IMR-90 (cell line): ENCODE measurements around the gene BCL7A. TPM values are rescaled to one million over a fixed set of nuclear protein-coding genes. Genes with fewer than 3 reads are reported as not detected.
A peak's percentile ranks its signal among the peaks of the same experiment; 100 is the strongest.

Experiments used
- ATAC-seq: fragments of 200-7000 bp; cut with Tn5 transposase; 2 replicates; pipeline ENCODE4 v1.9.1; 2020; ENCODE audit warnings: low read depth, mild to moderate bottlenecking, moderate library complexity
- BruUV-seq: library from RNA; stranded (reverse); fragments of 400-500 nt; replicated peaks from 2 replicates; lab custom pipeline; 2021; lab: Mats Ljungman, UMichigan
- CTCF ChIA-PET: fragments of 300-600 bp; formaldehyde crosslinking; extraction: SDS; loops from one replicate; lab custom pipeline; 2021; ENCODE audit warnings: antibody characterized with exemption; lab: Yijun Ruan, JAX
- POLR2A ChIA-PET: fragments of 300-600 bp; sonication (Branson Sonifier 250); formaldehyde crosslinking; loops from one replicate; lab custom pipeline; 2022; ENCODE audit warnings: antibody characterized with exemption; ENCODE audit not compliant: unreplicated experiment; lab: Charles Lee
- DNase-seq: peaks from one replicate; pipeline ENCODE4 v3.0.0; 2013
- H2AFZ ChIP-seq: replicated peaks from 2 replicates; pipeline ENCODE3; 2013; ENCODE audit warnings: low read length, mild to moderate bottlenecking; ENCODE audit not compliant: poor library complexity
- H2AK5ac ChIP-seq: 2 replicates; pipeline ENCODE4 v1.6.1; 2013; ENCODE audit warnings: low read depth, low read length, inconsistent platforms
- H2AK9ac ChIP-seq: replicated peaks from 2 replicates; pipeline ENCODE3; 2013; ENCODE audit warnings: mild to moderate bottlenecking, low read depth, low read length, moderate library complexity; ENCODE audit not compliant: poor library complexity
- H2BK120ac ChIP-seq: 2 replicates; pipeline ENCODE4 v1.6.1; 2013; ENCODE audit warnings: low read depth, low read length, inconsistent platforms
- H2BK15ac ChIP-seq: 3 replicates; pipeline ENCODE4 v1.6.1; 2013; ENCODE audit warnings: low read depth, low read length, inconsistent platforms
- H2BK20ac ChIP-seq: 2 replicates; pipeline ENCODE4 v1.6.1; 2013; ENCODE audit warnings: low read depth, mild to moderate bottlenecking, inconsistent platforms, low read length, moderate library complexity
- H2BK5ac ChIP-seq: 2 replicates; pipeline ENCODE4 v1.6.1; 2013; ENCODE audit warnings: mild to moderate bottlenecking, low read depth, low read length, inconsistent platforms; ENCODE audit not compliant: poor library complexity, severe bottlenecking
- H3K14ac ChIP-seq: replicated peaks from 2 replicates; pipeline ENCODE4 v1.6.1; 2013; ENCODE audit warnings: low read depth, low read length, inconsistent platforms
- H3K18ac ChIP-seq: 2 replicates; pipeline ENCODE4 v1.6.1; 2013; ENCODE audit warnings: low read depth, low read length, control low read depth
- H3K23ac ChIP-seq: 2 replicates; pipeline ENCODE4 v1.6.1; 2013; ENCODE audit warnings: low read depth, low read length, inconsistent platforms
- H3K27ac ChIP-seq: 2 replicates; pipeline ENCODE4 v1.5.1; 2013; ENCODE audit warnings: mild to moderate bottlenecking, control low read depth, low read length; ENCODE audit not compliant: insufficient read depth
- H3K27me3 ChIP-seq: 2 replicates; pipeline ENCODE4 v1.6.1; 2013; ENCODE audit warnings: low read length; ENCODE audit not compliant: control insufficient read depth, insufficient read depth
- H3K36me3 ChIP-seq: 2 replicates; pipeline ENCODE4 v1.6.1; 2013; ENCODE audit warnings: low read length, mixed read lengths; ENCODE audit not compliant: control insufficient read depth, insufficient read depth
- H3K4ac ChIP-seq: 2 replicates; pipeline ENCODE4 v1.6.1; 2013; ENCODE audit warnings: low read depth, low read length, inconsistent platforms
- H3K4me1 ChIP-seq: 2 replicates; pipeline ENCODE4 v1.6.1; 2013; ENCODE audit warnings: low read length, mixed read lengths; ENCODE audit not compliant: control insufficient read depth, insufficient read depth
- H3K4me2 ChIP-seq: 2 replicates; pipeline ENCODE4 v1.6.1; 2013; ENCODE audit warnings: low read depth, mild to moderate bottlenecking, control low read depth, low read length, moderate library complexity
- H3K4me3 ChIP-seq: 2 replicates; pipeline ENCODE4 v1.5.1; 2013; ENCODE audit warnings: low read depth, mild to moderate bottlenecking, control low read depth, low read length, moderate library complexity; ENCODE audit not compliant: insufficient read depth
- H3K56ac ChIP-seq: 2 replicates; pipeline ENCODE4 v1.6.1; 2013; ENCODE audit warnings: low read length, inconsistent platforms; ENCODE audit not compliant: insufficient read depth; ENCODE audit errors: extremely low read depth
- H3K79me1 ChIP-seq, 2 experiments: 2 replicates each; pipeline ENCODE4 v1.6.1; 2013; ENCODE audit warnings: low read length in 2 of 2, inconsistent platforms in 1 of 2, low read depth in 1 of 2
- H3K9ac ChIP-seq: 2 replicates; pipeline ENCODE4 v1.6.1; 2013; ENCODE audit warnings: low read depth, low read length, control low read depth
- H3K9me1 ChIP-seq: 2 replicates; pipeline ENCODE4 v1.6.1; 2013; ENCODE audit warnings: low read length, inconsistent platforms; ENCODE audit not compliant: insufficient read depth
- H3K9me3 ChIP-seq: 2 replicates; pipeline ENCODE4 v1.6.1; 2013; ENCODE audit warnings: low read length; ENCODE audit not compliant: control insufficient read depth, insufficient read depth
- H4K20me1 ChIP-seq: 2 replicates; pipeline ENCODE4 v1.6.1; 2013; ENCODE audit warnings: low read length, inconsistent platforms; ENCODE audit not compliant: insufficient read depth
- H4K5ac ChIP-seq: 2 replicates; pipeline ENCODE4 v1.6.1; 2013; ENCODE audit warnings: mild to moderate bottlenecking, low read depth, low read length, control low read depth
- H4K8ac ChIP-seq, 2 experiments: 2 replicates each; pipeline ENCODE4 v1.6.1; 2013; ENCODE audit warnings: low read depth in 2 of 2, low read length in 2 of 2, control low read depth in 1 of 2, inconsistent platforms in 1 of 2
- H4K91ac ChIP-seq: 2 replicates; pipeline ENCODE4 v1.6.1; 2013; ENCODE audit warnings: low read depth, low read length, inconsistent platforms; ENCODE audit not compliant: insufficient read depth
- BHLHE40 ChIP-seq: fragments of 150-350 bp; IDR thresholded peaks from 2 replicates; pipeline ENCODE4 v1.6.1; 2016; ENCODE audit warnings: mild to moderate bottlenecking, low read depth, low read length
- RAD21 ChIP-seq: IDR thresholded peaks from 2 replicates; pipeline ENCODE4 v1.6.1; 2012; ENCODE audit warnings: low read length, improper control_type of control experiment
- WGBS, 2 experiments: methylation state at CpG; one replicate each; pipeline versions ENCODE4 v1.1.5 to v1.1.7; 2013; ENCODE audit warnings: missing lambda C conversion rate in 2 of 2; ENCODE audit not compliant: insufficient read length in 1 of 2; ENCODE audit errors: extremely low coverage in 2 of 2; 5-methylcytosine and 5-hydroxymethylcytosine counted together
- dilution Hi-C: fragments of 300-500 bp; cut with HindIII; formaldehyde crosslinking; loops from one replicate; pipeline ENCODE4 v1.14.3; 2018; ENCODE audit warnings: low sequenced_read_pairs; ENCODE audit not compliant: unreplicated experiment
- in situ Hi-C: fragments of 300-500 bp; cut with MboI; formaldehyde crosslinking; loops from 3 replicates; pipeline ENCODE4 v1.14.3; 2019; ENCODE audit warnings: low sequenced_read_pairs, inconsistent platforms, mixed read lengths
- intact Hi-C: fragments of 100-400 bp; cut with micrococcal nuclease; formaldehyde crosslinking; loops from 2 replicates; pipeline ENCODE4 v1.10.0; 2022
- polyA plus RNA-seq, 3 experiments: library from polyadenylated mRNA; depleted of rRNA; stranded (reverse); fragments of >200 nt; gene quantifications; 2 replicates each; pipeline ENCODE4 v1.2.3, GENCODE V29; 2012; ENCODE audit warnings: low replicate concordance in 1 of 3
- total RNA-seq: library from RNA; depleted of rRNA; stranded (reverse); fragments of >200 nt; gene quantifications from 2 replicates; pipeline ENCODE4 v1.2.3, GENCODE V29; 2012

BCL7A gene
- total and polyA plus RNA-seq, 2 of the 4 experiments (the other 2 are of a cell fraction), result 5.6 to 7.9 TPM

DNA sequence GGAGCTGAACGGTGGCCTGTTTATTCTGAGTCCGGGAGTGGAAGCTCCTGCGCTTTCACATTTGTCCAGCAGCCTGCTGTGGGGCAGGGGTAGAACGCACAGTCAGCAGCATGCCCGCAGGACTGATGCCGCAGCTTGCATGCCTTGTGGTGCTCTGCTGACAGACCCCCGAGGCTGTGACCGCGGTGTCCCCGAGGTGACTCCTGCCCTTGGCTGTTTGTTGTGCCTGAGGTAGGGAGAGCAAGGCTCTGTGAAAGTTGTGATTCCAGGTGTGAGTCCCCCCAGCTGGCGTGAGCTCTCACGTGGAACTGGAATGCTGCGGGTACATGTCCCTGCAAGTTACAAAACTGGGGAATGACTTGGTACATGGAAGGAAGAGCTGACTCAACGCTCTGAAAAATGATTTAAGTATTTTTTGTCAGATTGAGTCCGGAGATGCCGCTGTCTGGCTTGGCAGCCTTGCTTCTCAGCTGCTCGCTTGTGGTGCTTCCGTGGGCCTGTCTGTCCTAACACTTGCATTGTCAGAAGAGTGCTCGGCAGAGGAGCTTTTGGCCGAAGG is 75.0 kb downstream of the BCL7A start:
- BruUV-seq, result no TSS peak
- peak overlapping the region; percentile 66 for H2AK5ac ChIP-seq
- TF ChIP-seq BHLHE40 (peak; percentile 45; the same call in 1 of the 2 replicates), RAD21 (no peak)
- ChIA-PET CTCF (no interaction called here), POLR2A (no interaction called here)
- peaks cover 45% of the 10 kb centered on the region for H3K4me1 ChIP-seq
- peak overlapping the region; percentile 80; the same call in 1 of the 2 replicates for H3K23ac ChIP-seq
- H4K20me1 ChIP-seq, result peaks cover 70% of the 10 kb centered on the region
- no peaks in the 10 kb centered on the region for H3K9me3 ChIP-seq
- H3K4ac ChIP-seq, result peak overlapping the region; percentile 69
- peak overlapping the region; percentile 74 for H2BK5ac ChIP-seq
- H3K4me2 ChIP-seq, result no peak overlapping the region
- dilution Hi-C loops (no loop called here), intact Hi-C loops (no loop called here), in situ Hi-C loops (no loop called here)
- ATAC-seq (peak; percentile 22; the same call in 1 of the 2 replicates), DNase-seq (peak; percentile 70)
- H3K27me3 ChIP-seq, result no peaks in the 10 kb centered on the region
- H3K79me1 ChIP-seq, result peaks cover 53 to 84% of the 10 kb centered on the region in 2 experiments
- peaks cover 55% of the 10 kb centered on the region for H3K9me1 ChIP-seq
- no peak overlapping the region for H3K4me3 ChIP-seq
- peak overlapping the region; percentile 62; the same call in 1 of the 2 replicates for H3K14ac ChIP-seq
- H2BK20ac ChIP-seq, result peak overlapping the region; percentile 55
- no peak overlapping the region for H4K5ac ChIP-seq
- no peaks in the 10 kb centered on the region for H3K36me3 ChIP-seq
- no peak overlapping the region for H3K27ac ChIP-seq
- H2AFZ ChIP-seq, result peak overlapping the region; percentile 83
- 0 out of 2 replicates have a peak overlapping the region, but pooled peaks have one; percentile 10 for H3K18ac ChIP-seq
- 55% methylated on average over 4 of the region's 20 CpGs; no CpG with 5 or more reads in 1 of the 2 experiments for WGBS, 2 experiments
- no peak overlapping the region for H2BK15ac ChIP-seq
- no peak overlapping the region for H3K9ac ChIP-seq
- no peak overlapping the region; the same call in 1 of the 2 replicates for H3K56ac ChIP-seq
- peak overlapping the region; percentile 72; the same call in 1 of the 2 replicates for H4K91ac ChIP-seq
- H2BK120ac ChIP-seq, result peak overlapping the region; percentile 62; the same call in 1 of the 2 replicates
- peak overlapping the region; percentile 83 for H2AK9ac ChIP-seq
- H4K8ac ChIP-seq, result peak overlapping the region in 1 of 2 experiments; percentile 66; a peak in 2 of 4 replicates
